HEK293 (cell line): ENCODE data around the gene KIF1A.

ENCODE experiments used
- CTCF ChIA-PET: fragments of 350-600 bp; formaldehyde crosslinking; extraction: SDS; loops from one replicate; lab custom pipeline; 2021; ENCODE audit warnings: antibody characterized with exemption; lab: Yijun Ruan, JAX
- POLR2A ChIA-PET: fragments of 300-600 bp; formaldehyde crosslinking; extraction: SDS; loops from one replicate; lab custom pipeline; 2020; ENCODE audit warnings: antibody characterized with exemption, inconsistent platforms; lab: Yijun Ruan, JAX
- H3K27ac ChIP-seq: fragments of 200-500 bp; sonication (Bioruptor generic); 2 replicates; pipeline ENCODE4 v1.5.1; 2014; ENCODE audit warnings: low read depth, low read length, control low read depth, inconsistent platforms; ENCODE audit errors: extremely low read depth
- H3K36me3 ChIP-seq, 2 experiments: fragments of 200-500 bp in 1 of 2; sonication (Bioruptor generic) in 1 of 2; 1 replicate in 1 of 2; 2 replicates in 1 of 2; pipeline ENCODE4 v1.5.1; 2014 to 2017; ENCODE audit warnings: inconsistent platforms in 2 of 2, low read length in 2 of 2; ENCODE audit not compliant: control insufficient read depth in 2 of 2, insufficient read depth in 1 of 2
- H3K4me1 ChIP-seq: fragments of 200-500 bp; sonication (Bioruptor generic); 2 replicates; pipeline ENCODE4 v1.5.1; 2014; ENCODE audit warnings: mild to moderate bottlenecking, low read length, inconsistent platforms; ENCODE audit not compliant: control insufficient read depth, insufficient read depth
- H3K4me3 ChIP-seq: 2 replicates; pipeline ENCODE4 v1.5.1; 2011; ENCODE audit warnings: low read depth, mild to moderate bottlenecking, control low read depth, low read length, moderate library complexity
- H3K9me3 ChIP-seq: fragments of 200-500 bp; sonication (Bioruptor generic); 2 replicates; pipeline ENCODE4 v1.5.1; 2014; ENCODE audit warnings: low read depth, low read length, inconsistent platforms; ENCODE audit not compliant: control insufficient read depth, insufficient read depth
- CTCF ChIP-seq: fragments of 450-650 bp; formaldehyde crosslinking; IDR thresholded peaks from 2 replicates; pipeline ENCODE4 v1.5.1; 2016; ENCODE audit warnings: missing biosample characterization, missing genetic modification characterization
- ELK4 ChIP-seq: IDR thresholded peaks from 2 replicates; pipeline ENCODE4 v1.6.1; 2011; ENCODE audit warnings: mild to moderate bottlenecking, low read depth, low read length, borderline replicate concordance
- FEZF1 ChIP-seq: fragments of 450-650 bp; formaldehyde crosslinking; IDR thresholded peaks from 2 replicates; pipeline ENCODE4 v1.5.1; 2016; ENCODE audit warnings: missing biosample characterization, missing genetic modification characterization
- HOXC10 ChIP-seq: sonication (generic); formaldehyde crosslinking; IDR thresholded peaks from 2 replicates; pipeline ENCODE4 v1.8.1; 2023; ENCODE audit warnings: mild to moderate bottlenecking, missing genetic modification reagents
- IKZF3 ChIP-seq: fragments of 450-650 bp; IDR thresholded peaks from 2 replicates; pipeline ENCODE4 v1.5.0; 2018; ENCODE audit warnings: missing biosample characterization, mild to moderate bottlenecking, missing genetic modification characterization, moderate library complexity
- KLF8 ChIP-seq: fragments of 450-650 bp; formaldehyde crosslinking; IDR thresholded peaks from 2 replicates; pipeline ENCODE4 v1.5.1; 2016; ENCODE audit warnings: missing biosample characterization, missing genetic modification characterization
- SP7 ChIP-seq: fragments of 450-650 bp; formaldehyde crosslinking; IDR thresholded peaks from 2 replicates; pipeline ENCODE4 v1.5.1; 2016; ENCODE audit warnings: missing biosample characterization, missing genetic modification characterization
- ZBTB44 ChIP-seq: fragments of 450-650 bp; IDR thresholded peaks from 2 replicates; pipeline ENCODE4 v1.5.1; 2018; ENCODE audit warnings: missing biosample characterization, mild to moderate bottlenecking, missing genetic modification characterization
- ZNF146 ChIP-seq: fragments of 450-650 bp; formaldehyde crosslinking; IDR thresholded peaks from 2 replicates; pipeline ENCODE4 v1.5.1; 2016; ENCODE audit warnings: missing biosample characterization, missing genetic modification characterization
- ZNF169 ChIP-seq: fragments of 450-650 bp; formaldehyde crosslinking; IDR thresholded peaks from 2 replicates; pipeline ENCODE4 v1.5.1; 2016; ENCODE audit warnings: missing biosample characterization, missing genetic modification characterization
- ZNF280D ChIP-seq: fragments of 450-650 bp; formaldehyde crosslinking; IDR thresholded peaks from 2 replicates; pipeline ENCODE4 v1.5.1; 2016; ENCODE audit warnings: missing biosample characterization, missing genetic modification characterization
- ZNF398 ChIP-seq: fragments of 450-650 bp; formaldehyde crosslinking; IDR thresholded peaks from 2 replicates; pipeline ENCODE4 v1.5.1; 2017; ENCODE audit warnings: missing biosample characterization, missing genetic modification characterization
- ZNF404 ChIP-seq: fragments of 450-650 bp; formaldehyde crosslinking; IDR thresholded peaks from 2 replicates; pipeline ENCODE4 v1.5.1; 2017; ENCODE audit warnings: missing biosample characterization, missing genetic modification characterization
- ZNF433 ChIP-seq: fragments of 450-650 bp; formaldehyde crosslinking; IDR thresholded peaks from 2 replicates; pipeline ENCODE4 v1.5.1; 2016; ENCODE audit warnings: missing biosample characterization, missing genetic modification characterization, low read depth
- ZNF549 ChIP-seq: fragments of 450-650 bp; IDR thresholded peaks from 2 replicates; pipeline ENCODE4 v1.5.1; 2018; ENCODE audit warnings: missing biosample characterization, missing genetic modification characterization, mild to moderate bottlenecking, inconsistent platforms, moderate library complexity
- ZNF585B ChIP-seq: fragments of 450-650 bp; formaldehyde crosslinking; IDR thresholded peaks from 2 replicates; pipeline ENCODE4 v1.5.1; 2016; ENCODE audit warnings: missing biosample characterization, missing genetic modification characterization
- ZNF610 ChIP-seq: fragments of 450-650 bp; formaldehyde crosslinking; IDR thresholded peaks from 2 replicates; pipeline ENCODE4 v1.5.1; 2016; ENCODE audit warnings: missing biosample characterization, missing genetic modification characterization, borderline replicate concordance
- ZNF660 ChIP-seq: fragments of 450-650 bp; IDR thresholded peaks from 2 replicates; pipeline ENCODE4 v1.5.1; 2018; ENCODE audit warnings: missing biosample characterization, mild to moderate bottlenecking, missing genetic modification characterization
- ZSCAN30 ChIP-seq: fragments of 450-650 bp; IDR thresholded peaks from 2 replicates; pipeline ENCODE4 v1.5.1; 2018; ENCODE audit warnings: missing biosample characterization, mild to moderate bottlenecking, missing genetic modification characterization, moderate library complexity
- ZSCAN4 ChIP-seq: fragments of 450-650 bp; formaldehyde crosslinking; IDR thresholded peaks from 2 replicates; pipeline ENCODE4 v1.5.1; 2017; ENCODE audit warnings: missing biosample characterization, missing genetic modification characterization
- ZXDB ChIP-seq: fragments of 450-650 bp; formaldehyde crosslinking; IDR thresholded peaks from 2 replicates; pipeline ENCODE4 v1.5.1; 2016; ENCODE audit warnings: missing biosample characterization, missing genetic modification characterization

The KIF1A gene

GRCh38 chr2:240731178-240731545 lies 88.9 kb downstream of the KIF1A start (continued):
- no peak for TF ChIP-seq ELK4
- TF ChIP-seq ZNF146 = no peak
- no peak for TF ChIP-seq SP7 (tag by site-specific recombination)
- TF ChIP-seq ZNF585B (tag by site-specific recombination) = no peak
- TF ChIP-seq ZNF660 (tag by site-specific recombination) = no peak
- TF ChIP-seq ZSCAN30 (tag by site-specific recombination) = no peak
- no peak for TF ChIP-seq FEZF1 (tag by site-specific recombination)
- TF ChIP-seq ZSCAN4 = no peak
- TF ChIP-seq ZBTB44 (tag by site-specific recombination) = no peak
- TF ChIP-seq ZNF549 (tag by site-specific recombination) = no peak
- no peak for TF ChIP-seq CTCF (tag by site-specific recombination)
- no peak for TF ChIP-seq ZNF169 (tag by site-specific recombination)

- TF ChIP-seq ZNF404 (no peak), ZNF433 (tag by site-specific recombination) (no peak), CTCF (tag by site-specific recombination) (no peak), HOXC10 (CRISPR knock-in tag) (no peak), ZNF610 (no peak), ZNF398 (tag by site-specific recombination) (no peak), ZXDB (no peak), IKZF3 (tag by site-specific recombination) (no peak), KLF8 (tag by site-specific recombination) (no peak), ZNF280D (tag by site-specific recombination) (no peak)
- peaks cover 0 to 17% of the 10 kb centered on the region in 2 experiments; a peak in 2 of 3 replicates for H3K36me3 ChIP-seq
- CTCF ChIA-PET = interaction anchor here (1.1 kb wide), 1 partner anchor 110 kb away, joined by 3 read pairs; no protein-coding TSS in a partner anchor
Measured at GRCh38 chr2:240730501-240731177, 89.4 kb downstream of the KIF1A start.

More at GRCh38 chr2:240730501-240731177, 89.4 kb downstream of the KIF1A start:
- no peak overlapping the region for H3K4me3 ChIP-seq
- H3K9me3 ChIP-seq = no peaks in the 10 kb centered on the region
- POLR2A ChIA-PET = no interaction called here
- no peak overlapping the region for H3K27ac ChIP-seq
- no peaks in the 10 kb centered on the region for H3K4me1 ChIP-seq
